ENCODE measurements around the gene ARHGAP29. TPM values are rescaled to one million over a fixed set of nuclear protein-coding genes. Genes with fewer than 3 reads are reported as not detected.

The ARHGAP29 gene
- total RNA-seq, 1 donor from 2014 or later = 67.2 TPM

DNA sequence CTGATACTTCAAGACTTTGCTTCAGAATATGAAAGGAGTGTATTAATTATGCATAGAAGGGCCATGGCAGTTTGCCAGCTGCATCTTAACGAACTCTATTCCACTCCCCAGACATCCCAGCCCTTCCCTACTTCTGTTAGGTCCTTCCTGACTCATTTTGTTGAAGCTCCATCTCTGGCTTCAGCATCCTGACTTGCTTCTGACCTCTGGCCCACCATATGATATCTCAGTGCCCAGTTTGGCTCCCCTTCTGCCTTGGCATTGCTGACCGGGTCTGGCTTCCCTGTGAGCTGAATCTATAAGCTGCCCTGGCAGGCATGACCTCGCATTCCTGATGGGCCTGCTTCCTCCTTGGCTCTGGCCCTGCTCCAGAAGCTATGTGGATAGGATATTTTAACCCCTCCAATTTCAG, 27.6 kb upstream of the ARHGAP29 start:
- DNase-seq (ENCODE audit: low spot score) (no peak), ATAC-seq (no peak)
- intact Hi-C loops (cut with DNase I) = no loop called here

- intact Hi-C loops (cut with DNase I) = no loop called here
- no peak for ATAC-seq
- DNase-seq (ENCODE audit: low spot score) = no peak
Measured at GRCh38 chr1:94260635-94261387, 23.4 kb upstream of the ARHGAP29 start.

GRCh38 chr1:94259635-94260289, 22.4 kb upstream of the ARHGAP29 start:
- DNase-seq (ENCODE audit: low spot score) = no peak
- ATAC-seq = peak; percentile 16
- intact Hi-C loops (cut with DNase I) = no loop called here

- ATAC-seq (peak; percentile 88), DNase-seq (ENCODE audit: low spot score) (peak; percentile 72)
- intact Hi-C loops (cut with DNase I) = no loop called here
Measured at GRCh38 chr1:94258873-94259331, 21.5 kb upstream of the ARHGAP29 start.

DNA sequence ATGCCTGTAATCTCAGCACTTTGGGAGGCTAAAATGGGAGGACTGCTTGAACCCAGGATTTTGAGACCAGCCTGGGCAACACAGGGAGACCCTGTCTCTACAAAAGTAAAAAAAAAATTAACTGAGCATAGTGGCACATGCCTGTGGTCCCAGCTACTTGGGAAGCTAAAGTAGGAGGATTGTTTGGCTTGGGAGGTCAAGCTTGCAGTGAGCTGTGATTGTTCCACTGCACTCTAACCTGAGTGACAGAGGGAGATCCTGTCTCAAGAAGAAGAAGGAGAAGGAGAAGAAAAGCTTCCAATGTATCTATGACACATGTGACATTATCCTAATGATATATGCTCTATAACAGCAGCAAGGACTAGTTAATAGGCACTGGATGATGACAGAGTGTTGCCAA, 20.1 kb upstream of the ARHGAP29 start:
- ATAC-seq = no peak
- intact Hi-C loops (cut with DNase I) = no loop called here
- no peak for DNase-seq (ENCODE audit: low spot score)

DNA sequence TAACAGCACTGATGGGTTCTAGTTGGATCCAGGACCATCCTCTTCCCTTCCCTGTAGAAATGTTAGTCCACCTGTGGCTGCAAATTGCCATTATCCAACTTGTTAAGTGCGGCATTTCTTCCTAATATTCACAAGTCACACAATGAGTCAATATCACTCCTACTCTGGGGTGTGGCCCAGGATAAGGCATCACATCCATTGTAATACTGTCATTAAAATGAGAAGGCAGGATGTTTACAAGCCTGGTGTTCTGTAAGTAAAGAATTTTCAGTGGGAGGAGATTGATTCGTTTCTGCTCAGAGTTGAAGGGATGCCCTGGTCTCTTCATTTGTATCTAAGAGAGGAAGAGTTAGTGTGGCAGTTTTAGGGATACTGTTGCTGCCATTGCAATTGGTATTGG, 18.1 kb upstream of the ARHGAP29 start:
- no peak for ATAC-seq
- no peak for DNase-seq (ENCODE audit: low spot score)
- intact Hi-C loops (cut with DNase I) = no loop called here

GRCh38 chr1:94254073-94254810, 16.9 kb upstream of the ARHGAP29 start:
- intact Hi-C loops (cut with DNase I) = loop anchor here (1.0 kb wide), 1 partner anchor 18 kb away; no protein-coding TSS in a partner anchor
- ATAC-seq = no peak
- no peak for DNase-seq (ENCODE audit: low spot score)

GRCh38 chr1:94253456-94254017, 16.2 kb upstream of the ARHGAP29 start:
- no peak for ATAC-seq
- intact Hi-C loops (cut with DNase I) = loop anchor here (1.0 kb wide), 1 partner anchor 17 kb away; no protein-coding TSS in a partner anchor
- no peak for DNase-seq (ENCODE audit: low spot score)

DNA sequence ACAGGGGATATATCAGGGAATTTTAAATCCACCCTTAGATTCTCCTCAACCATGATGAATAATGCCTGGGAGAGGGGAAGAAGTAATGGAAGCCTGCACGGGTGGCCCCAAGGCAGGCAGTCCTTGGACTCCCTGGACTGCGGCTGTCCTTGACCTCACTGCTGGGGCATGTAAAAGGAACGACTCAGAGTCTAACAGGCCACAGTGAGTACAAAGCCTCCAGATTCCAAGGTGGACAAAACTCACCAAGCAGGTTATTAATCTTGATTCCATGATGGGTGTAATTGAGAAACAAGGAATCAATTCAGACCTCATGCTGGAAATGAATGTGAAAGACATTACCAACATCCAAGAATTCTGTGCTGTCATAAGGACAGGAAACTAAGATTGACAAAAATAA, 13.0 kb upstream of the ARHGAP29 start:
- DNase-seq (ENCODE audit: low spot score) = no peak
- no peak for ATAC-seq
- intact Hi-C loops (cut with DNase I) = no loop called here

- DNase-seq (ENCODE audit: low spot score) = no peak
- no peak for ATAC-seq
- intact Hi-C loops (cut with DNase I) = loop anchor here (10.0 kb wide), 1 partner anchor 184 kb away; no protein-coding TSS in a partner anchor
Measured at GRCh38 chr1:94248956-94249688, 11.7 kb upstream of the ARHGAP29 start.

DNA sequence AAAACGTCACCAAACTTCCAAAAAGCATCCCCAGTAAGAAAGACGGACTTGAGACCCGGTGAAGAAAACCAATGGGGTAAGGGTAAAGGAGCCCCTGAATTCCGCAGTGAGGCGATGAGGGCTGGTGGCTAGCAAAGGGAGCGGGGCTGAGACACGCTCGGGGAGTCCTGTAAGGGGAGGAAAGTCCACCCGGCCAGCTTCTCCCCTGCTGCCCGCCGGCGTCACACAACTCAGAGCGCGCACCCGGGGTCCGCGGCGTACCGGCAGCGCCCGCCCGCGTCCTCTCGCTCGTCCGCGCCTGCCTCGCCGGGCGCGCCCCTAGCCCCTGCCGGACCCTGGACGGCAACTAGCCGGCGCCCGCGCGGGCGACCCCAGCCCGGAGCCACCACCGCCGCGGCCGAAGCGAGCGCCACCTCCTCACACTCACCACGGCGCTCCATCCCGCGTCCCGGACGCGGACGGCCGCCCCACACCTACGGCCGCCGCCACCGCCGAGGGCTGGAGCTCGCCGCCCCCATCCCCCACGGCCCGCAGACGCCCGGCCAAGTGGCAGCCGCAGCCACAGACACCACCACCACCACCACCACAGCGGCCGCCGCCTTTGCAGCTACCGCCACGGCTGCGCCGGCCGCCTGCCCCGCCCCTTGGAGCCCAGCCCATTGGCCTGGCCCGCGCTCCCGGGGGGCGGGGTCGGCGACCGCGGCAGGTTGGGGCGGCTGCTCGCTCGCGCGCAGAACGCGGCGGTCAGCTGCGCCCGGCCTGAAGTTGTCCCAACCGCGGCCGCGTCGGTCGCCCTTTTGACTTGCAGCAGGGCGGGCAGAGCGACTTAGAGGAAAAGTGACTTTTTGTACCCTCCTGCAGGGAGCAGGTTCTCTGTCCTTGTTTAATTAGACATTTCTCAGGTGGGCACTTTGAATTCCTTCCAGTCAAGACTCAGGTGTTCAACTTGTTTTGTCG, 10.0 kb upstream of the ARHGAP29 start:
- DNase-seq (ENCODE audit: low spot score) (peak; percentile 84), ATAC-seq (peak; percentile 85)
- intact Hi-C loops (cut with DNase I) = loop anchor here (10.0 kb wide), 1 partner anchor 183 kb away; no protein-coding TSS in a partner anchor

- DNase-seq (ENCODE audit: low spot score) = no peak
- intact Hi-C loops (cut with DNase I) = loop anchor here (10.0 kb wide), 1 partner anchor 182 kb away; no protein-coding TSS in a partner anchor
- peak; percentile 76 for ATAC-seq
Measured at GRCh38 chr1:94246692-94247137, 9.3 kb upstream of the ARHGAP29 start.

- ATAC-seq = no peak
- no peak for DNase-seq (ENCODE audit: low spot score)
- intact Hi-C loops (cut with DNase I) = loop anchor here (10.0 kb wide), 1 partner anchor 181 kb away; no protein-coding TSS in a partner anchor
Measured at GRCh38 chr1:94245747-94246438, 8.5 kb upstream of the ARHGAP29 start.

DNA sequence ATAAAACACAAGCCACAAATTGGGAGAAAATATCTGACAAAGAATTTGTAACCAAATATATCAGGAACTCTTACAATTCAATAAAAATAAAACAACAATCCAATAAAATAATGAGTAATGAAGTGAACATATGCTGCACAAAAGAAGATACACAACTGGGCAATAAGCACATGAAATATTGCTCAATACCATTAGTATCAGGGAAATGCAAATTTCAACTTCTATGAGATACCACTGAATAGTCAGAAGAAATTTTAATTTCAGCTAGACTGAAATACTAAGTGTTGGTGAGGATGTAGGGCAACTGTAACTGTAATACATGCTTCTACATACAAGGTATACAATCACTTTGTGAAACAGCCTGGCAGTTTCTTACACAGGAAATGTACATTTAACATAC, 7.4 kb upstream of the ARHGAP29 start:
- intact Hi-C loops (cut with DNase I) = loop anchor here (10.0 kb wide), 1 partner anchor 180 kb away; no protein-coding TSS in a partner anchor
- DNase-seq (ENCODE audit: low spot score) (no peak), ATAC-seq (no peak)

DNA sequence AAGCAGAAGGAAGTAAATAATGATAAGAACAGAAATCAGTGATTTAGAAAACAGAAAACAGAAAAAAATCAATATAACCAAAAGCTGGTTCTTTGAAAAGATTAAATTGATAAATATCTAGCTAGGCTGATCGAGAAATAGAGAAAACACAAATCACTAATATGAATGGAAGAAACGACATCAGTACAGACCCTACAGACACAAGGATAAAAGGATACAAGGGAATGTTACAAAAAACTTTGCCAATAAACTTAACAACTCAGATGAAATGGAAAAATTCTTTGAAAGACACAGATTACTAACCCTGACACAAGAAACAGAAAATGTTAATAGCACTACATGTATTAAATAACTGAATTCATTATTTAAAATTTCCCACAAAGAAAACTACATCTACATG, 6.3 kb upstream of the ARHGAP29 start:
- ATAC-seq (no peak), DNase-seq (ENCODE audit: low spot score) (no peak)
- intact Hi-C loops (cut with DNase I) = loop anchor here (10.0 kb wide), 1 partner anchor 179 kb away; no protein-coding TSS in a partner anchor

GRCh38 chr1:94240822-94241221, 3.4 kb upstream of the ARHGAP29 start:
- ATAC-seq (no peak), DNase-seq (ENCODE audit: low spot score) (no peak)
- intact Hi-C loops (cut with DNase I) = loop anchor here (10.0 kb wide), 1 partner anchor 176 kb away; no protein-coding TSS in a partner anchor

Measured in sciatic nerve (tissue), 2 donors.